Fibroblast of skin of scalp (primary cell): ENCODE results near the gene BCAS1.
A peak's percentile ranks its signal among the peaks of the same experiment; 100 is the strongest.
"Not testable (repeated sequence)": the region's sequence is repeated elsewhere in the genome, so short reads cannot be mapped to it uniquely, and the experiment has no call there.

ENCODE experiments used
- DNase-seq: peaks from one replicate; pipeline ENCODE4 v3.0.0-alpha.2; 2013

The BCAS1 gene

DNA sequence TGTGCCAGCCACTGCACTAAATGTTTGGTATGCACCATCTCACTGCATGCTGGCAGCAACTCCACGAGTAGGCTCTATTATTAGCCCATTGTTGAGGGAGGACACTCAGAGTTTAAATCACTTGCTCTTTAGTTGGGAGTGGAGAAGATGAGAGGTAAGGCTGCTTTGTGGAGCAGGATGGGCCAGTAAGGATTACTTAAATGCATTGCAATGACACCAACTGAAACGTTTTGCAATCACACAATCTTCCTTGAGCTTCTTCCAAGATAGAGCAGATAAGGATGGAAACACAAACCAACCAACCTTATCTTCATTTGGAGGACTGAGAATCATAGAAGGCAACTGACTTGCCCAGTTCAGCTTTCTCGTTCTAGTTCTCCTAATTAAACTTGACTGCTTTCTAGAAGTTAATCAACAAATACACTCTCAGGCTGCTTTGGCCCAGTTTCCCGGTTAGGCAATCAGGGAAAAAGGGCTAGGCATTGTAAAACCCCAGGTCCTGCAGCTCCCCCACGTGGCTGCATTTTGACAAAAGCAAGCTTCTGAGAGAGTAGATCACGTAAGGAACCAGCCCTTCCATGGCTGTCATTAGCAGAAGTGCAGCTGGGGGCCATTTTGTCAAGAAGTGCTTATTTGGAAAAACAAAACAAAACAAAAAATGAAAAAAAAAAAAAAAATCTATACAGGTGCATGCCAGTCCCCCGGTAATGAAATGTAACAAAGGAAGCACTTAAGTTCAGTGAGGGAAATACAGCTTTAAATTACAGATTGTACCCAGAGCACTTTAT is 130.6 kb downstream of the BCAS1 start:
- peak; percentile 94 for DNase-seq

DNA sequence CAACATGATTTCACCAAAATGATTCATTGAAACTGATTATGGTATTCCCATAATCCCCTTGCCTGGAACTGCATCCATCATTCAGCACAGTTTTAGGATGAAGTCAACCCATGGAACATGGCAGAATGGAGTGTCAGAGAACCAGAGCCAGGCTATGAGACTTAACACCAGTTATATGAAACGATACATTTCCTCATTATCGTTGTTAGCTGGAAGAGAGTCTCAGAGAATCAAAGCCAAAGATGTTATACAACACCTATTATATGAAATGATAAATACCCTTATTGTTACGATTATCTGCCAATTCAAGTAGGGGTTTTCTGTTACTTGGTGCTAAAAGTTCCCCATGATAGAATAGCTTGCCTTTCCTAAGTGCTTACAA is 131.2 kb downstream of the BCAS1 start:
- DNase-seq, result no peak

DNA sequence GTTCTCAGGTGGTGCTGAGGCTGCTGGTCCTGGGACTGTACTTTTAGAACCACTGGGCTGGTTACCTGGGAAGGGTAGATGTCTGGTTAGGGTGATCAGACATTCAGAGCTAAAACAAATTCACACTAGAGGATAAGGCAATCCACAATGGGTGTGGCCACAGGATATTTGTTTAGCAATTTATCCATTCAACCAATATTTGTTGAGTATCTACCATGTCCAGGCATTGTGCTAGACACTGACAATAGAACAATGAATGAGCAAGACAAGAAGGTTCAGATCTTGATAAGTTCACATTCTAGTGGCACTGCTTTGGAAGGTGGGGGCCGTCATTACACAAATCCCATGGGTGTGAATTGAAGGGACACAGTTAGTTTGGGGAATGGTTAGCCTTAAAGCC is 131.7 kb downstream of the BCAS1 start:
- DNase-seq, result no peak

DNA sequence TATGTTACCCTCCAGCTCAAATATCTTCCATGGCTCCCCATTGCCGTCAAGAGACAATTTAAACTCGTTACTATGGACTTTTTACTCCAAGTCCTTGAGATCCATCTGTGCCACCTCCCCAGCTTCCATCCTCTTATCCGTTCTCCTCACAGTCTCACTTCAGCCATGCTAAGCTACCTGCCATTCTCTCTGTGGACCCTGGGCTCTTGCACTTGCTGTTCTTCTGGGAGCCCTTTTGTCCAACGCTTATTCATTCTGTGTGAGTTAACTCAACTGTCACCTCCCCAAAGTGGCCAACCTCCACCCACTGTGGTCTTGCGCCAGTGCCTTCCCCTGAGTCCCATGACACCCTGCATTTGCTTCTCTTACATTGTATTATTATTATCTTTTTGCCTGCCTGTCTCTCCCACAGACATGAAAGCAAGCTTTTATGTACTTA is 132.4 kb downstream of the BCAS1 start:
- no peak for DNase-seq

DNA sequence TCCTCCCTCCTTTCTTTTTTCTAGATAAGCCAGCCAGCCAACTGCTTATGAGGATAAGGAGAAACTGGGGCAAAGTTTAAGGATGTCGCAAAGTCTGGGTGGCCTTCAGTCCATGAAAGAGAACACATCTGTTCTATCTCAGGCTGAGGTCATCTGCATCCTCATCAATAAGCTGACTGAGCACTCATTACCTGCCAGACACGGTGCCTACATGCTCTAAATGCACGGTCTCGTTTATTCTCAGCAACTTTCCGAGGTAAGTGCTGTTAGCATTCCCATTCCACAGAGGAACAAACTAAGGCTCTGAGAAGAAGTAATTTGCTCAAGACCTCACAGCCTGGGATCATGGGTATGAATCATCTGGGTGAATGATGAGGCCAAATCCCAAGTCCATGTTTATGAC is 133.1 kb downstream of the BCAS1 start:
- no peak for DNase-seq

DNA sequence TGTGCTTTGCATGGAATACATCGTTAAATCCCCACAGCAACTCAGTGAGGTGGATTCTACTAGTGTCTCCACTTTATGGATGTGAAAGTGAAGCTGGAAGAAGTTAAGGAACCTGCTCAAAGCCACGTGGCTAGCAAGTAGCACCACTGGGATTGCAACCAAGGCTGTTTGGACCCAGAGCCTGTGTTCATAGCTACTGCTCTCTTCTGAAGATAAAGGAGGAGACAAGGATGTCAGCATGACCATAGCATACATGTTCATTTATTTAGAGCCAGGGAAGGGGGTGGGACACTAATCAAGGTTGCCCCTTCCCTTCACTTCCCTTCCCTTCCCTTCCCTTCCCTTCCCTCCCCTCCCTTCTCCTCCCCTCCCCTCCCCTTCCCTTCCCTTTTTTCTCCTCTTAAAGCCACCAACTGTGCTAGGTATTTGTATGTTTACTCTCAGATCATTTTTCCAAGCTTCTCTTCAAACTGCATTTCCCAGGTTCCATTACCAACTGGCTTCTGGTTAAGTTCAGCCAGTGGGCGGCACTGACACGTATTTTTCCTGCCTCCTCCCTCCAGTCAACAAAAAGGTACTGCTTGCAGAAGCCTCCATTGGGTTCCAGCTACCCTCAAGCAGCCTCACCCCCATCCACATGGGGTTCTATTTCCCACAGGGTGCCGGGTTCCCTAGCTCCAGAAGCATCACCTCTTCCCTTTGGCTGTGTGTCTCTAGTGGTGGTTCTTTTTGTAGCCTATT is 134.9 kb downstream of the BCAS1 start:
- no peak for DNase-seq

DNA sequence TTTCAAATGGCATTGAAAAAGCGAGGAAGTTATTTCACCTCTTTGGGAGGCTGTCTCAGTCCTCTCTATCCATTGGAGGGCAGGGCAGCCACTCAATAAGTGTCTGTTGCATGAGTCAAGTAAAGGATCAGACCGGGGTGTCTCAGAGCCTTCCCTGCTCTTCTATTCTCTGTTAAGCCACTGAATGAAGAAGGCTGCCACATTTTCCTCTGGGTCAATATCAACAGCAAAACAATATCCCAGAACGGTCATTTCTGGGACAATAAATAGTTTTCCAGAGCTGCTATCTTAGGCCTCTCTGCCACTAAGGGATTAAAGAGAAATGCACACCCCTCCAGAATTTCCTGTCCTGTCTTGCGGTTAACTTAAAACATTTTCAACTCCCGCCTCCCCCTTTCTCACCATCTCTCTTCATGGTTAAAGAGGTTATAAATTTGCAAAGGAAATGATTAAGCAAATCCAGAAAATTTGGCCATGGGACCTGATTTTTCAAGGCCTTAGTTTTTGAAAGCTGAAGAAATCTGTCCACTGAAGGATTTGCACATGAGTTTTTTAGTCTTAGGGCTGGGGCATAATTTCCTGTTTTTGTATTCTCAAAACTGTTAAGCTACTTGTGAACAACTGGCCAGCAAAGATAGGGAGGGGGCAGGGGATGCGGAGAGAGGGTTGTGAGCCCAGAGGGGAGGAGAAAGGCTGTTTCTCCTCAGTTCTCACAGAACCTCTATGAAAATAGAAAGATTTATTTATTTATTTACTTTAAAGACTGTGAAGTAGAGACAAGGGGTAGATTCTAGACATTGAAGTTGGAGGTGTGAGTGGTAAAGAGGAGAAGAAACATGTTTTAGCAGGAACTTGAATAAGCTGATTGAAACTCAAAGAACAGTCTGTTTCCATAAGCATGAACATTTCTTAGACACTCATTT is 135.7 kb downstream of the BCAS1 start:
- peak; percentile 92 for DNase-seq

DNA sequence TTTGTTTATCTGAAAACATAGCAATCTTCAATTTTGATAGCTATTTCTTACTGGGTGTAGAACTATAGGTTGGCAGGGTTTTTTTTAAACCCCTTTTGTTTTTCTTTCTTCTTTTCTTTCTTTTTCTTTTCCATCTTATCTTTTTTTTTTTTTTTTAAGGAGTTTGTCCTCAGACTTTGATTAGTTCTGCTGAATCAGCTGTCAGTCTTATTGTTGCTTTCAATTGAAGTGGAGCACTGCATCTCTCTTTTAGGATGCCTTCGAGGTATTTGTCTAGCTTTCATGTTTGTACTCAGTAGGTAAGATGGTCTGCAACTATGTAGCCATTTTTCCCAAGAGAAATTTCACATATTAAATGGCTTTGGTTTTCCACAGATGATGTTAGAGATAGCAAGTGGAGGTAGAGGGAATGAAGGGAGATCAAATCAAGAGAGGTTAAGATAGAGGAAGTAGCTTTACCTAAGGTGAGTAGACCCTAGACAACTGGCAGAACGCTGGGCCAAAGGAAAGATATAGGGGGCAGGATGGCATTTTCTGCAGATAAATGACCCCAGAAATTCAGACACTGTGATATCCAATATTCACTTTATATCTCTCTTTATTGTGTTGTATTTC is 137.1 kb downstream of the BCAS1 start:
- DNase-seq, result no peak

DNA sequence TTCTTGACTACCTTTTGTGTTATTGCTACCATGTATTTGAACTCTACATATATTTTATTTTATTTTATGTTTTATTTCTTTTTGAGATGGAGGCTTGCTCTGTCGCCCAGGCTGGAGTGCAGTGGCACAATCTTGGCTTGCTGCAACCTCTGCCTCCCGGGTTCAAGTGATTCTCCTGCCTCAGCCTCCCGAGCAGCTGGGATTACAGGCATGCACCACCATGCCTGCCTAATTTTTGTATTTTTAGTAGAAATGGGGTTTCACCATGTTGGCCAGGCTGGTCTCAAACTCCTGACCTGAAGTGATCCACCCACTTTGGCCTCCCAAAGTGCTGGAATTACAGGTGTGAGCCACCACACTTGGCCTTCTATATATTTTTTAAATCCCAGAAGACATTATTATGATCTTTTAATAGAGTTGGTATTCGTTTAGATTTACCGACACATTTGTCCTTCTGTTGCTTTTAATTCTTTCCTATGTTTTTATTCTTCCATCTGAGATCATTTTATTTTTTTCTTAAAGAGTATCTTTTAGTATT is 137.7 kb downstream of the BCAS1 start:
- DNase-seq, result not testable (repeated sequence)

DNA sequence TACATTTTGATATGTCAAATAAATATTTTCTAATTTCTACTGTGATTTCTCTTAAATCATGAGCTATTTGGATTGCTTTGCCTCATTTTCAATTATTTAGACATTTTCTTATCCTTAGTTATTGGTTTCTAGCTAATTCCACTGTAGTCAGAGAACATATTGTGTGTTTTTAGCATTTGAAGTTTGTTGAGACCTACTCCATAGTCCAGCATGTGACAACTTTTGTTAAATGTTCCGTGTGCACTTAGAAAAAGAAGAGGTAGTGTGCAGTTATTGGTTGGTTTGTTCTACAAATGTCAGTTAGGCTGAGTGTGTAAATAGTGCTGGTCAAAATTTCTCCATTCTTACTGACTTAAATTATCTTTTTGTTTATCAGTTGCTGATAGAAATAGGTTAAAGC is 138.8 kb downstream of the BCAS1 start:
- DNase-seq, result no peak

DNA sequence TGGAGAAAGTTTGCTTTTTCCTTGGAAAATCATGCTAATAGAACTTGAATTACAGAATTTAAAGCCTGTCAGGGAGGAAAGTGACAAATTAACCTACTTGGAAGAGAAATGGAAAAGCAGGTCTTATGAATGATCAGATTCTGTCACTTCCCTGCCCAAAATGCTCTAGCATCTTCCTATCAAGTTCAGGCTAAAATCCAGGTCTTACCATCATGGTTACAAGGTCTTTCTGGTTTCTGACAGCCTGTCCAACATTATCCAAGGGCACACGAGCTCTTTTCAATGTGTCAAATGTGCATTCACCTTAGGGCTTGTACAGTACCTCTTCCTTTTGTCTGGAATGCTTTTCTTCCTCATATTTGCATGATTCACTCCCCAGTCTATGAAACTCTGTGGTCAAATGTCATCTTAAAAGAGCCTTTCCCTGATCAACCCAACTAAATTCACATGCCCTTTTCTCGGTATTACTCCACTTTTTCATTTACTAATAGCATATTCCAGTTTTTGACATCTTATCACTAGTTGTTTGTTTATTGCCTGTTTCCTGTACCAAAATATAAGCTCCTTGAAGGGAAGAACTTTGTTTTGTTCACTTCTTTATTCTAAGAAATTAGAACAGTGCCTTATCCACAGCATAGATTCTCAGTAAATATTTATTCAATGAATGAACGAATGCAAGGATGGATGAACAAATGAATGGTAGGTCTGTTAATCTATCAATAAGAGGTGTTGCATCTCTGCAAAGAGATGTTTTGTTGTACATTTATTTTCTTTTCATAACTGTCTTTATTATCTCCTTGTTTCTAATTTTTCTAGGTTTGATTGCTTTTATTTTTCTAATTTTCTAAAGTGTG is 139.5 kb downstream of the BCAS1 start:
- peak; percentile 28 for DNase-seq

DNA sequence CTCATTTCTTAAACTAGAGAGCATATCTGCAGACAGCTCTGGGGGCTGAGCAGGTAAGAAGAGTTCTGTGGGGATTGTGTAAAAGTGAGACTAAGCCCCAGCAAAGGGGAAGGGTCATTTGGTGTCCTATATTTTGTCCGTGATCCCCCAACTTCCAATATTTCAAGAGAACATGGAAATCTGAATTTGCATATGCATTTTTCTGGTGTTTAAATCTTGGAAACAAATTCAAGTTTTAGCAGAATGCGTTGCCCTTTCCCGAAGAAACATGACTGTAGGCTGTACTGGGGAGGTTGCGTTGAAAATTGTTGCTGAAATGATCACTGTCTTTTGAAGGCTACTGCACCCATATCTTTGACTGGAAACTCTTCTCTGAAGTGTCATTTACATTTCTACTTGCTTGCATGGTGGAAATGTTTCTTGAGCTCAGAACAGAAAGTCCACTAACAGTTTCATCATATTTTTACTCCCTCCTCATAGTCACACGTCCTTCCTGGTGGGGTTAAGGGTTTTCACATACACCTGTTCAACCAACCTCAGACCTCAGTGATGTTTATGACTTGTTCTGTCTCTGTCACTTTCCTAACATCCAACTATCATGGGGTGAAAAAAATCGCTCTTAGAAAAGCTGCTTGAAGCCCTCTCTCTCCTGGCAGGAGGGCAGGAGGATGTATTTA is 140.3 kb downstream of the BCAS1 start:
- no peak for DNase-seq

DNA sequence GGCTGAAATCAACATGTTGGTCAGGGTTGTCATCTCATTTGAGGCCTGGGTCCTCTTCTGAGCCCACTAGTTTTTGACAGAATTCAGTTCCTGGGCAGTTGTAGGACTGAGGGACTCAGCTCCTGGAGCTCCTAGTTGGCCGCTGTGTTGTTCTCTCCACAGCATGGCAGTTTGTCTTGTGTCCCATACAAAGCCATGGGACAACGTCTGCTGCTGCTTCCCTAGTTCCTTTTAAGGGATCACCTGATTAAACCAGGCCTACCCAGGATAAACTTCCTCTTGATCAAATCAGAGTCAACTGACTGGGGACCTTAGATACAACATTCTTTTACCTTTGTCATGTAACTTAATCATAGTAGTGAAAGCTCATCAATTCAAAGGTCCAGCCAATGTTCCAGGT is 141.0 kb downstream of the BCAS1 start:
- DNase-seq, result no peak

DNA sequence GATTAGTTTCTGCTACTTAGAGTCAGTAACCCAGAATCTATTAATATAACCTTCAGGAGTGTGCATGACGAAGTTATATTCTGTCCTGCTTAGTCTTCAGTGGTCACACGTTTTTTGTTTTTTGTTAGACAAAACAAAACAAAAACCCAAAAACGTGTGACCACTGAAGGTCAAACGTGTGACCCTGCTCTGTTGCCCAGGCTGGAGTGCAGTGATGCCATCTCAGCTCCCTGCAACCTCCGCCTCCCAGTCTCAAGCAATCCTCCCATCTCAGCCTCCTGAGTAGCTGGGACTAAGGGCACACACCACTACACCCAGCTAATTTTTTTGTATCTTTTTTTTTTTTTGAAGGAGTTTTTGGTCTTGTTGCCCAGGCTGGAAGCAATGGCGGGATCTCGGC is 142.4 kb downstream of the BCAS1 start:
- no peak for DNase-seq

DNA sequence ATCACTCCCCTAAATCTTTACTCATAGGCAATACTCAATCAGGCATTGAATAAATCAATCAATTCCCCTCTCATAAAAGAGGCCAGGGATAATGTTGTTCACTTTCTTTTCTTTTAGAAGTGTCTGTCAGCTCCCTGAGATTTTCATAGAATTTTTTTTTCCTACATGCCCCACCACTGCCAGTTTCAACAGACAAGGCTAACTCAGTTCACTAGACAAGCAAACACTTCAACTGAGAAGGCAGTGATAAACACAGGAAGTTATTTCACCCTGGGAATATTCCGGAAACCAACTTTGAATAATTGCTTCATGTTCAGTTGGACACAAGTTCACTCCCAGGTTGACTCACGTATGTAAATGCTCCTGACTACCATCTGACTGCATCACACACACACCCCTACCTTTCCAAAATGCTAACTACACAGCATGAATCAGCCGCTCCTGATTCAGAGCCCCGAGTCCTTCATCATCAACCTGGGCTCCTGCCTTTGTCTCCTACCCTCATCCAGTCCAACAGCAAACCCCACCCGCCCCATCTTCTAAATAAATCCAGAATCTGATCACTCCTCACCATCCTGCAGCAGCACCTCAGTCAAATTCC is 143.9 kb downstream of the BCAS1 start:
- peak; percentile 80 for DNase-seq

DNA sequence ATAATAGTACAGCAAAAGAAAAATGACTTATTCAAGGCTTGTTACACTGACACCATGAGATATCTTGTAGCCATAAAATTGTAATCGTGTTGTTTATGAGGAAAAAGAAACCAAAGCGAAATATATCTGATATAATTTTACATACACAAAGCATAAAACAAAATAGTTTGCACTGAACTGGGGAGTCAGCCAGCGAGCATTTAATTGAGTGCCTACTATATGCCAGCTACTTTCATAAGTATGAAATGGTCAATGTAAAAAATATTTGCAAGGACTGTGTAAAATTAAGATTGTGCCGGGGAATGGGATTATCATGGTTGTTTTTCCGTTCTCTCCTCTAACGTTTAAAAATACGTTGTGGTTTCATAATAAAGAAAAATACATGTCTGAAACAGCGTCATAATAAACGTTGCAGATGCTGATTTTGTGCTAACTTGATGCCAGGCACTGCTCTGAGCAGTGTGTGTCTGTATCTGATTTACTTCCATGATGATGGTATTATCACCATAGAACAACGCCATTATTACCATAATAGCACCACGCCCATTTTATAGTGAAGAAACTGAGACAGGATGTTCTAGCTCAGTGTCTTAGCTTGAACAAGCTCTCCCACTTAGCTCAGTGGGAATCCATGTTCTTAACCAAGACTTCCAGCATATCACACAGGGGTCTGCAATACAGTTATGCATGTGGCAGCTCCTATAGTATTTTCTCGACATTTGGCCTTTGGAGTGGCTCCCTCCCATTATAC is 144.6 kb downstream of the BCAS1 start:
- no peak for DNase-seq

DNA sequence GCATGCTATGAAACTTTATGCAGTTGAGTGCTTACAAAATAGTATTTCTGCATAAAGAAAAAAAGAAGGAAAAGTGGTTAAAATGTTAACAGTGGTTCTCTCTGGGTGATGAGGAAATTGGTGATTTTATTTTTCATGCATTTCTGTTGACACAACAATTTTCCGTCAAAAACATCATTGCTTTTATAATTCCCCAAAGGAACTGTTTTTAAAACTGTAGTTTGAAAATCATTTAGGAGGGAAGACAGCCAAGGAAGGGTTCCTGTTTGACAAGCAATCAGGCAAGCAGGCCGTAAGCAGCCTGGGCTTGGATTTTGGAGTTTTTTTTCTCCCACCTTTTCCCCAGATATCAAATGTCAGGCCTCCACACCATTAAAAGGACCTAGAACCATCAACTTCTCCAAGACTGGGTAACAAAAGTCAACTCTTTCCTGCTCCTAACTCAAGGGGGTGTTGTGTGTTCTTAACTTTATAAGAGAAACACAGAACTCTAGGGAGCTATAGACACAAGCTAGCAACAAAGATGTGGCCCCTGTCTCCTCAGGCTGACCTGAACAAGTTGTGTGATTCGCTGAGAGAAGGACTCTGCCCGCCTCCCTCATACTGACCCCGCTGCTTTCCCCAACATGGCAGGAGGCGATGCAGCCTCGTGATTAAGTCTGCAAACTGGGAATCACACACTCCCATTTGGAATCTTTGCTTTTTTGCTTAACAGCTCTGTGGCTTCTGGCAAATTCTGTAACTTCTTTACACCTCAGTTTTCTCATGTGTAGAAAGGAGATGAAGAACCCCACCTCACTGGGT is 146.6 kb downstream of the BCAS1 start:
- no peak for DNase-seq

DNA sequence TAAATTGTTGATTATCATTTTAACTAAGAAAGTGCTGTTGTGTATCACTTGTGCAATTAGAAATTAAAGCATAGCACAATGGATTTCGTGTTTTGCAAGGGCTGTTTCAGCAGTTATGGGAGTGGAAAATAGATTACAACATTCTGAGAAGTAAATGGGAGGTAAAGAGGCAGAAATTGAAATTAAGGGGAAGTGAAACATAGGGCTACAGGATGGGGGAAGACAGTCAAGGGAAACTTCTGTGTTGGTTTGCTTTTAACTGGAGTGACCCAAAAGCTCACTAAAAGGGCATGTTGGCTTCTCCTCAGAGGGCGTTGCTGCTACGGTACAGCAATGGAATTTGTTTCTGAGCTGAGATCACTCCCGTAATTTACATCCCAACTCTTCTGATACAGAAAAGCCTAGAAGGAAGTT is 147.5 kb downstream of the BCAS1 start:
- no peak for DNase-seq
